Brain microvascular endothelial cell (primary cell): ENCODE data around the gene ADK.
A peak's percentile ranks its signal among the peaks of the same experiment; 100 is the strongest.

ENCODE experiments used
- DNase-seq: peaks from one replicate; pipeline ENCODE4 v3.0.0-alpha.2; 2020
- H3K27ac ChIP-seq: fragments of 250-450 bp; sonication (Bioruptor Pico); 2 replicates; pipeline ENCODE4 v1.5.1; 2020; ENCODE audit warnings: mild to moderate bottlenecking, moderate library complexity
- H3K27me3 ChIP-seq: fragments of 250-450 bp; sonication (Bioruptor Pico); replicated peaks from 2 replicates; pipeline ENCODE4 v1.5.1; 2020; ENCODE audit warnings: mild to moderate bottlenecking
- H3K36me3 ChIP-seq: fragments of 250-450 bp; sonication (Bioruptor Pico); replicated peaks from 2 replicates; pipeline ENCODE4 v1.5.1; 2020; ENCODE audit warnings: mild to moderate bottlenecking
- H3K4me3 ChIP-seq: 2 replicates; pipeline ENCODE4 v1.5.1; 2011; ENCODE audit warnings: low read depth, mild to moderate bottlenecking, control low read depth, low read length, moderate library complexity
- CTCF ChIP-seq: IDR thresholded peaks from 2 replicates; pipeline ENCODE4 v1.5.1; 2011; ENCODE audit warnings: low read depth, mild to moderate bottlenecking, moderate library complexity, low read length, control low read depth, inconsistent platforms; ENCODE audit errors: missing control alignments
- in situ Hi-C: cut with HindIII; loops from 2 replicates; pipeline ENCODE4 v1.10.0; 2017; ENCODE audit warnings: low sequenced_read_pairs, low pct_ligation_motif_present

ADK gene

DNA sequence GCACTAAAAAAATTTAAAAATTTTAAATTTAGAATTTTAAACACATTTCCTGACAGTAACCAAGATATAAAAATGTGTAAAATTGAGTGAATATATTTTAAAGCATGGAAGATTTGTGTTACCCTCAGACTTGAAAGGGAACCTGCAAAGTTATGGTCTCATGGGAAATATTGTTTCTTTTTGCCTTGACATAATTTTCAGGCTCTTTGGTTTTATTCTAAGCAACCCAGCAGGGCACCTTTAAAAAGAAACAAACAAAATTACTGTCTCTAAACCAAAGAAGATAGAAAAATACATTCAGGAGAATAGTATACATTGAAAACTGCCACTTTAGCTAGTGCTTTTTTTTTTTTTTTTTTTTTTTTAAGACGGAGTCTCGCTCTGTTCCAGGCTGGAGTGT lies 87.5 kb downstream of the ADK start:
- no peak for DNase-seq
- no peak for TF ChIP-seq CTCF
- no peak overlapping the region for H3K27ac ChIP-seq
- H3K4me3 ChIP-seq, result no peak overlapping the region
- H3K27me3 ChIP-seq, result no peaks in the 10 kb centered on the region
- in situ Hi-C loops, result no loop called here
- H3K36me3 ChIP-seq, result no peaks in the 10 kb centered on the region

- Histone ChIP-seq H3K36me3 (no peaks in the 10 kb centered on the region), H3K27ac (no peak overlapping the region), H3K27me3 (no peaks in the 10 kb centered on the region), H3K4me3 (no peak overlapping the region)
- in situ Hi-C loops, result no loop called here
- DNase-seq, result no peak
- no peak for TF ChIP-seq CTCF
Measured at GRCh38 chr10:74243067-74243466, 92.0 kb downstream of the ADK start.

- no peak overlapping the region for H3K27ac ChIP-seq
- no peak for DNase-seq
- no peak overlapping the region for H3K4me3 ChIP-seq
- no peaks in the 10 kb centered on the region for H3K36me3 ChIP-seq
- in situ Hi-C loops, result no loop called here
- no peaks in the 10 kb centered on the region for H3K27me3 ChIP-seq
- TF ChIP-seq CTCF, result peak; percentile 41
Measured at GRCh38 chr10:74244097-74244685, 93.2 kb downstream of the ADK start.

DNA sequence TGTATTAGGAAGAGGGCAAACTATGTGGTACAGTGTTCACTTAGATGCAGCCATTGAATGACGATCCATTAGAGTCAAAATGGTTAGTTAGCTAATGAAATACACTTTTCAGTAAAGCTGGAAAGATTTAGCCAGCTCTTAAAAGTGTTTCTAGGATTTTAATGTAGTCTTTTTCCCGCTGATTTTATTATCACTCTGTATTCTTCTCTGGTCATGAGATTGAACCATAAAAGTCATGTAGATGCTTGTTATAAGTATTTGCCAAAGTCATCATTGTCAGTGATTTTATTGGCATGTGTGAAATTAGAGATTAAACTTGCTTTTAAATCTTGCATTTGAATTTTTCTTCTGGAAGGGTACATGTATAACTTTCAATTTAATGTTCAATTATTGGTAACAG lies 93.8 kb downstream of the ADK start:
- no peak for TF ChIP-seq CTCF
- in situ Hi-C loops, result no loop called here

DNA sequence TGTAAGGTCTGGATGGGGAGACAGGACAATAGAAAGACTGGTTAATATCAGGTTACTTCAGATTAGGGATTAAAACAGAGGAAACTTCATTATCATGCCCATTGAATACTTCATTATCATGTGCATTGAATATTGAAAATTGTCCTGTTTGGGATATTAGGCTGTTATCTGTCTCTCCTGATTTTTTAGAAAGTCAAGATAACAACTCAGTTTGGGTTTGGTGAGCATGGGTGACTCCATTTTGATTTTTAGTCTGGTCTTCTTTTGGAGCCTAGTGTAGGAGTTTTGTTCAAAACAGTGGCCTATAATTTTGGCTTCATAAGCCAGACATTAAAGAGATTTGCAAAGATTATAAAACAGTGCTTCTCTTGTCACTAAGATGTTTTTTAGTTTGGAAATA lies 95.5 kb downstream of the ADK start:
- Histone ChIP-seq H3K4me3 (no peak overlapping the region), H3K27ac (no peak overlapping the region), H3K36me3 (no peaks in the 10 kb centered on the region), H3K27me3 (no peaks in the 10 kb centered on the region)
- TF ChIP-seq CTCF, result no peak
- in situ Hi-C loops, result no loop called here
- no peak for DNase-seq

More for the DNA sequence above, 93.8 kb downstream of the ADK start:
- DNase-seq, result no peak
- no peaks in the 10 kb centered on the region for H3K27me3 ChIP-seq
- H3K36me3 ChIP-seq, result no peaks in the 10 kb centered on the region
- H3K27ac ChIP-seq, result no peak overlapping the region
- H3K4me3 ChIP-seq, result no peak overlapping the region

DNA sequence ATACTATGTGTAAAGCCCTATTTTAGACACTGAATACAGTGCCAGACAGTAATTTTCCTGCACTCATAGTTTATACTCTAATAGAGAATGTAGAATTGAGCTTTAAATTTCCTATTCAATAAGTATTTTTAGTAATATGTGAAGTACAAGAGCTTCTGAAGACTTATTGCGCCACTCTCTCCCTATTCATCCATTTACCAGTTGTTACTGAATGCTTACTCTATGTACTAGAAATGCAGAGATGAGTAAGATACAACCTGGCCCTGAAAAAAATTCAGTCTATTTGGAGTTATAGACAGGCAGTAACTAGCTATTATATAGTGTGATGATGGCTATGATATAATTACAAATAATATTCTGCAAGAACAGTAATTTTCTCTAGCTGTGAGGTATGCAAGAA lies 98.8 kb downstream of the ADK start:
- H3K36me3 ChIP-seq, result no peaks in the 10 kb centered on the region
- H3K27me3 ChIP-seq, result no peaks in the 10 kb centered on the region
- H3K27ac ChIP-seq, result no peak overlapping the region
- in situ Hi-C loops, result loop anchor here (25.0 kb wide), 1 partner anchor 812 kb away; a partner anchor contains a TSS
- TF ChIP-seq CTCF, result no peak
- H3K4me3 ChIP-seq, result no peak overlapping the region
- no peak for DNase-seq
